Smooth muscle cell (in vitro differentiated cells): ENCODE measurements around the gene SIMC1. TPM values are rescaled to one million over a fixed set of nuclear protein-coding genes. Genes with fewer than 3 reads are reported as not detected.

Experiments used
- DNase-seq: peaks from one replicate; lab custom pipeline; 2025; ENCODE audit not compliant: unreplicated experiment; lab: John Stamatoyannopoulos, UW
- H2AFZ ChIP-seq: fragments of 200-600 bp; sonication (generic); 2 replicates; pipeline ENCODE4 v1.6.0; 2016; ENCODE audit warnings: antibody characterized with exemption, low read depth, mild to moderate bottlenecking
- H3F3A ChIP-seq: fragments of 200-600 bp; sonication (generic); 2 replicates; pipeline ENCODE4 v1.6.0; 2017; ENCODE audit warnings: antibody characterized with exemption, low read depth
- H3K27ac ChIP-seq: fragments of 200-600 bp; sonication (generic); 2 replicates; pipeline ENCODE4 v1.5.1; 2016; ENCODE audit warnings: low read depth, mild to moderate bottlenecking
- H3K27me3 ChIP-seq: fragments of 200-600 bp; sonication (generic); 2 replicates; pipeline ENCODE4 v1.6.1; 2016; ENCODE audit warnings: low read depth, mild to moderate bottlenecking
- H3K36me3 ChIP-seq: fragments of 200-600 bp; sonication (generic); 2 replicates; pipeline ENCODE4 v1.5.1; 2016; ENCODE audit warnings: low read depth
- H3K4me1 ChIP-seq: fragments of 200-600 bp; sonication (generic); 2 replicates; pipeline ENCODE4 v1.5.1; 2016; ENCODE audit warnings: low read depth
- H3K4me2 ChIP-seq: fragments of 200-600 bp; sonication (generic); 2 replicates; pipeline ENCODE4 v1.6.0; 2016; ENCODE audit warnings: mild to moderate bottlenecking
- H3K4me3 ChIP-seq: fragments of 200-600 bp; sonication (generic); 2 replicates; pipeline ENCODE4 v1.5.1; 2016; ENCODE audit warnings: mild to moderate bottlenecking
- H3K79me2 ChIP-seq: fragments of 200-600 bp; sonication (generic); 2 replicates; pipeline ENCODE4 v1.6.0; 2016; ENCODE audit warnings: low read depth, mild to moderate bottlenecking
- H3K9ac ChIP-seq: fragments of 200-600 bp; sonication (generic); 2 replicates; pipeline ENCODE4 v1.6.0; 2016; ENCODE audit warnings: low read depth
- H3K9me3 ChIP-seq: fragments of 200-600 bp; sonication (generic); replicated peaks from 2 replicates; pipeline ENCODE4 v1.5.1; 2016; ENCODE audit warnings: low read depth
- H4K20me1 ChIP-seq: fragments of 200-600 bp; sonication (generic); 2 replicates; pipeline ENCODE4 v1.6.0; 2016; ENCODE audit warnings: low read depth
- CTCF ChIP-seq: fragments of 200-600 bp; sonication (generic); IDR thresholded peaks from 2 replicates; pipeline ENCODE4 v1.5.1; 2017; ENCODE audit warnings: borderline replicate concordance, mild to moderate bottlenecking, antibody characterized with exemption; ENCODE audit not compliant: insufficient read depth, poor library complexity, severe bottlenecking
- WGBS: methylation state at CpG from one replicate; pipeline ENCODE4 v1.1.7; 2016; ENCODE audit warnings: low lambda C conversion rate; 5-methylcytosine and 5-hydroxymethylcytosine counted together
- polyA plus RNA-seq: library from polyadenylated mRNA; unstranded; fragments of >200 nt; fragmentation: Nextera tagmentation; extraction: Ambion mirVana; gene quantifications from 2 replicates; pipeline ENCODE4 v1.2.1, GENCODE V29; 2016
- total RNA-seq: library from RNA; depleted of rRNA; stranded (reverse); fragments of >200 nt; gene quantifications from 2 replicates; pipeline ENCODE4 v1.2.3, GENCODE V29; 2014

Gene SIMC1
- total and polyA plus RNA-seq, 2 experiments from 2014 or later = 15.3 to 16.3 TPM

GRCh38 chr5:176368726-176369125 is 130.5 kb downstream of the SIMC1 start:
- Histone ChIP-seq H3K36me3 (no peaks in the 10 kb centered on the region), H3K9ac (no peak overlapping the region), H3K27ac (no peak overlapping the region), H2AFZ (no peak overlapping the region), H3K4me1 (peaks cover 8% of the 10 kb centered on the region), H3K4me2 (no peak overlapping the region), H4K20me1 (no peaks in the 10 kb centered on the region), H3K4me3 (no peak overlapping the region), H3F3A (no peaks in the 10 kb centered on the region), H3K27me3 (no peaks in the 10 kb centered on the region), H3K9me3 (no peaks in the 10 kb centered on the region), H3K79me2 (no peaks in the 10 kb centered on the region)
- no peak for DNase-seq
- 98% methylated on average over 9 of the region's 13 CpGs for WGBS
- TF ChIP-seq CTCF = no peak

GRCh38 chr5:176369934-176370711 is 131.9 kb downstream of the SIMC1 start:
- DNase-seq = no peak
- no peak for TF ChIP-seq CTCF
- Histone ChIP-seq H3K79me2 (no peaks in the 10 kb centered on the region), H3K4me2 (no peak overlapping the region), H3K9me3 (no peaks in the 10 kb centered on the region), H4K20me1 (no peaks in the 10 kb centered on the region), H3K9ac (no peak overlapping the region), H3F3A (no peaks in the 10 kb centered on the region), H3K36me3 (no peaks in the 10 kb centered on the region), H3K4me3 (no peak overlapping the region), H2AFZ (no peak overlapping the region), H3K4me1 (peaks cover 8% of the 10 kb centered on the region), H3K27me3 (no peaks in the 10 kb centered on the region), H3K27ac (no peak overlapping the region)
- WGBS = 96% methylated on average over 8 of the region's 8 CpGs

DNA sequence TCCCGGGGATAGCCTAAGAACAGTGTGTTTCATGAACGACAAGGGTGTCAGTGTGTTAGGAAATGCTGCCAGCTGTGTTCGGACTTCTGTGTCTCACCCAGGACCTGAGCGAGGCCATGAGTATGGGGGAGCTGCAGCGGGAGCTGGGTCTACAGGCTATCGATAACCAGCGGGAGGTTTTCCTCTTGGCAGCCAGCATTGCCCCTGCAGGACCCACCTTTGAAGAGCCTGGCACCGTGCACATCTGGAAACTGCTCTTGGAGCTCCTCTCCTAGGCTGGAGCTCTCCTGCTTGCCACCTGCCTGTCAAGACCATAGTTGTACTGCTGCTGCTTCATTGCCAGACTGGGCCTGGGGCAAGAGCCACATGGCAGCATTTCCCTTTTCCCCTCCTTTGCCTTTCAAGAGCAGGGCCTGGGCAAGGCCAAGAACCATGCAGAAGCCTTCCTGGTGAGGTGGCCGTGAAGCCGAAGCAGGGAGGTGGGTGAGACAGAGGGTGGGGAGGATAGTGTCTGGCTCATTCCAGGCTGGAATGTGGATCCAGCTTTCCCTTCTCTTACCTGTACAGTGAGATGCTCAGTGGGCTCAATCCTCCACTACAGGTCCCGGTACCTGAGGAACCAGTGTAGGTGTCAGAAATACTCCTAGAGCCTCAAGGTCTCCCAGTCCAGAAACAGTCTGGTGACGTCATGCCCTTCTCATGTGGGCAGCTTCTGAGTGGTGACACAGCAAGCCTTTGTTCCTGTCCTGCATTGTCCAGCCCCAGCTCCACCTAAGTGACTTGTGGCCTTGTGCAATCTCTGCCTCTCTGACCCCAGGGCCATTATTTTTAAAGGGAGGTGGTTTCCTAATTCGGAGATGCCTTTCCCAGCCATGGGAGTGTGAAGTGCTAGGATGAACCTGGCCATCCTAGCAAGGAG is 133.7 kb downstream of the SIMC1 start:
- Histone ChIP-seq H3K9ac (no peak overlapping the region), H3F3A (no peaks in the 10 kb centered on the region), H3K79me2 (no peaks in the 10 kb centered on the region), H3K4me2 (no peak overlapping the region), H3K27me3 (no peaks in the 10 kb centered on the region), H4K20me1 (no peaks in the 10 kb centered on the region), H3K36me3 (no peaks in the 10 kb centered on the region), H2AFZ (no peak overlapping the region), H3K27ac (no peak overlapping the region), H3K9me3 (no peaks in the 10 kb centered on the region), H3K4me1 (no peaks in the 10 kb centered on the region), H3K4me3 (no peak overlapping the region)
- TF ChIP-seq CTCF = no peak
- DNase-seq = no peak
- WGBS = 91% methylated on average over 13 of the region's 13 CpGs
